HFFc6 (cell line): ENCODE measurements around the gene RFLNA. TPM values are rescaled to one million over a fixed set of nuclear protein-coding genes. Genes with fewer than 3 reads are reported as not detected.

Experiments
- DNase-seq: peaks from one replicate; pipeline ENCODE4 v3.0.0-alpha.2; 2018
- H3K27ac Mint-ChIP-seq: 2 replicates; pipeline ENCODE4 v1.8.0; 2020; ENCODE audit warnings: mild to moderate bottlenecking, mixed read lengths
- H3K27me3 Mint-ChIP-seq: 2 replicates; pipeline ENCODE4 v1.8.0; 2021; ENCODE audit warnings: mild to moderate bottlenecking, moderate library complexity, mixed read lengths; ENCODE audit not compliant: insufficient read depth
- H3K36me3 Mint-ChIP-seq: 2 replicates; pipeline ENCODE4 v1.8.0; 2021; ENCODE audit warnings: low read depth, mixed read lengths
- H3K4me1 Mint-ChIP-seq: 2 replicates; pipeline ENCODE4 v1.8.0; 2020; ENCODE audit warnings: low read depth, mixed read lengths
- H3K4me3 Mint-ChIP-seq: 2 replicates; pipeline ENCODE4 v1.8.0; 2020; ENCODE audit warnings: mild to moderate bottlenecking, moderate library complexity, mixed read lengths
- H3K9me3 Mint-ChIP-seq: 2 replicates; pipeline ENCODE4 v1.8.0; 2020; ENCODE audit warnings: mild to moderate bottlenecking, mixed read lengths
- total RNA-seq, 6 experiments: library from RNA; stranded (reverse); fragmentation: NEBNext Ultra II Directional; extraction: Animal tissue kit (Norgen Biotek cat#: 25700); gene quantifications; 2 replicates in 1 of 6; 3 replicates in 5 of 6; pipeline ENCODE4 v1.2.3, GENCODE V29; 2021
- TF ChIP-seq, protein P1 (sequence below): fragments of 200-600 bp; sonication (generic); IDR thresholded peaks from 2 replicates; pipeline ENCODE4 v1.5.0; 2021; ENCODE audit warnings: antibody characterized with exemption, mild to moderate bottlenecking

RFLNA gene
- total RNA-seq, 6 experiments from 2014 or later: not detected

DNA sequence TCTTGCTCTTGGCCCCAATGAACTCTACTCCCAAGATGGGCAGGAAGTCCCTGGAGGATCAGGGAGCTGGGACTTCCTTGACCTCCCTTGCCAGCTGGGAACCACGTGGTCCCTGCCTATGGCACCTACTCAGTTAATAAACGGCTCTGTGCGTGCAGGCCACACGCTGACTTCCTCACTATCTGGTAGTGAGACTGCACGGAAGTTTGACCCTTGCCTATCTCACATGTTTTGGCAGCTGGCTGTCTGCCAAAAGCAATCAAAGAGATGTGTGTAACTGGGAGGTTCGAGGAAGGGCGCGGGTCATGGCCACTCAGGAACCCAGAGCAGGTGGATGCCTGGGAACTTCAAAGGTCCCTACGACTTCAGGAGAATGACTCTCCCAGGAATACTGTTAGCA is 57.9 kb downstream of the RFLNA start:
- TF ChIP-seq, protein P1, sequence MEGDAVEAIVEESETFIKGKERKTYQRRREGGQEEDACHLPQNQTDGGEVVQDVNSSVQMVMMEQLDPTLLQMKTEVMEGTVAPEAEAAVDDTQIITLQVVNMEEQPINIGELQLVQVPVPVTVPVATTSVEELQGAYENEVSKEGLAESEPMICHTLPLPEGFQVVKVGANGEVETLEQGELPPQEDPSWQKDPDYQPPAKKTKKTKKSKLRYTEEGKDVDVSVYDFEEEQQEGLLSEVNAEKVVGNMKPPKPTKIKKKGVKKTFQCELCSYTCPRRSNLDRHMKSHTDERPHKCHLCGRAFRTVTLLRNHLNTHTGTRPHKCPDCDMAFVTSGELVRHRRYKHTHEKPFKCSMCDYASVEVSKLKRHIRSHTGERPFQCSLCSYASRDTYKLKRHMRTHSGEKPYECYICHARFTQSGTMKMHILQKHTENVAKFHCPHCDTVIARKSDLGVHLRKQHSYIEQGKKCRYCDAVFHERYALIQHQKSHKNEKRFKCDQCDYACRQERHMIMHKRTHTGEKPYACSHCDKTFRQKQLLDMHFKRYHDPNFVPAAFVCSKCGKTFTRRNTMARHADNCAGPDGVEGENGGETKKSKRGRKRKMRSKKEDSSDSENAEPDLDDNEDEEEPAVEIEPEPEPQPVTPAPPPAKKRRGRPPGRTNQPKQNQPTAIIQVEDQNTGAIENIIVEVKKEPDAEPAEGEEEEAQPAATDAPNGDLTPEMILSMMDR: no peak
- DNase-seq: no peak
- Mint-ChIP-seq H3K4me3 (no peak overlapping the region), H3K27ac (peak overlapping the region; percentile 36), H3K4me1 (no peaks in the 10 kb centered on the region), H3K36me3 (peaks cover 38% of the 10 kb centered on the region), H3K9me3 (peaks cover 3% of the 10 kb centered on the region; the same call in 1 of the 2 replicates), H3K27me3 (peaks cover 27% of the 10 kb centered on the region)

DNA sequence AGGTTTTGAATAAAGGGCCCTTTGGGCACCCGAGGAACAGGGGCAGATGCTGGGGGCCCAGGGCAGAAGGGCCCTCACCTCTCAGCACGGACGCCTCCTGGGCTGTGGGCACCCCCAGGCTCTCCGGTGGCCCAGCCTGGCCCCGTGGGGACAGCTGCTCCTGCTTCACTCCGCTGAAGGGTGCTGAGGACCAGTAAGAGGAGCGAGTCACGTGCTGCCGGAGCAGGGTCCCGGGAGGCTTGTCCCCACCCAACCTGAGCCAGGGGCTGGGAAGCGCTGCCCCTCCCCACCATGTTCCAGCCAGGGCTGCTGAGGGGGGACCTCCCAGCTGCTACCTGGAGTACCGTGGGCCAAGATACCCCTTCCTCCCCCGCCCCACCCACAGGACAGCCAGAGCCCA is 59.5 kb downstream of the RFLNA start:
- Mint-ChIP-seq H3K9me3 (no peaks in the 10 kb centered on the region), H3K4me3 (no peak overlapping the region), H3K36me3 (peaks cover 44% of the 10 kb centered on the region), H3K4me1 (no peaks in the 10 kb centered on the region), H3K27me3 (peaks cover 23% of the 10 kb centered on the region), H3K27ac (no peak overlapping the region)
- TF ChIP-seq, protein P1: no peak
- no peak for DNase-seq

DNA sequence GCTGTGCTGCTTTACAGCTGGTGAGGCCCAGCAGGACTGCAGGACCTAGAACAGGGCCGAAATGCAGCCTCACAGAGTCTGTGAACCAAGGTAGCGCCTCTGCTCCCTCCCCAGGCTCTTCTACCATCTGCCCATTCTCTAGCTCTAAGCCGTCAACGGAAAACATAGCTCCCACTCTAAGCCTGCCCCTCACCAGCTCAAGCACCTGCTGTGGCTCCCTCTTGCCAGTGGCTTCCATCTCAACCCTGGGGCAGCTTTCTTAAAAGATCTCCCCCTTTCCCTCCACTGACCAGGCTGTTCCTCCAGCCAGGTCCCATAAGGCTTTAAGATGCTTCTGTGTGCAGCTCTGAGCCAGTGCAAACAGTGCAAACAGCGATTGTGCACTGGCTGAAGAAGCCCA is 61.3 kb downstream of the RFLNA start:
- Mint-ChIP-seq H3K36me3 (peaks cover 37% of the 10 kb centered on the region), H3K27me3 (peaks cover 19% of the 10 kb centered on the region), H3K9me3 (no peaks in the 10 kb centered on the region), H3K4me3 (no peak overlapping the region; the same call in 1 of the 2 replicates), H3K4me1 (no peaks in the 10 kb centered on the region), H3K27ac (peak overlapping the region; percentile 65; the same call in 1 of the 2 replicates)
- no peak for DNase-seq
- TF ChIP-seq, protein P1: no peak

DNA sequence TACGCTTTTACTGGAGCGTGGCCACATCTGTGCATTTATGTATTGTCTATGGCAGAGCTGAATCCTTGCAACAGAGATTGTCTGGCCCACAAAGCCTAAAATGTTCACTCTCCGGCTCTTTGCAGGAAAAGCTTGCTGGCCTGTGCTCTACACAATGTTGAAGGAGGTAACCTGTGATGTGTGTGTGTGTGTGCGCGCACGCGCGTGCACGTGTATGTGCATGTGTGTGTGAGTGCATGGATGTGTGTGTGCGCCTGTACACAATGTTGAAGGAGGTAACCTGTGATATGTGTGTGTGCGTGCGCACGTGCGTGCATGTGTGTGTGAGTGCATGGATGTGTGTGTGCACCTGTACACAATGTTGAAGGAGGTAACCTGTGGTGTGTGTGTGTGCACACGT is 62.7 kb downstream of the RFLNA start:
- no peaks in the 10 kb centered on the region for H3K4me1 Mint-ChIP-seq
- 0 out of 2 replicates have a peak overlapping the region, but pooled peaks have one; percentile 24 for H3K27ac Mint-ChIP-seq
- H3K27me3 Mint-ChIP-seq: peaks cover 17% of the 10 kb centered on the region
- TF ChIP-seq, protein P1: no peak
- DNase-seq: no peak
- no peaks in the 10 kb centered on the region for H3K9me3 Mint-ChIP-seq
- no peak overlapping the region for H3K4me3 Mint-ChIP-seq
- peaks cover 37% of the 10 kb centered on the region for H3K36me3 Mint-ChIP-seq

DNA sequence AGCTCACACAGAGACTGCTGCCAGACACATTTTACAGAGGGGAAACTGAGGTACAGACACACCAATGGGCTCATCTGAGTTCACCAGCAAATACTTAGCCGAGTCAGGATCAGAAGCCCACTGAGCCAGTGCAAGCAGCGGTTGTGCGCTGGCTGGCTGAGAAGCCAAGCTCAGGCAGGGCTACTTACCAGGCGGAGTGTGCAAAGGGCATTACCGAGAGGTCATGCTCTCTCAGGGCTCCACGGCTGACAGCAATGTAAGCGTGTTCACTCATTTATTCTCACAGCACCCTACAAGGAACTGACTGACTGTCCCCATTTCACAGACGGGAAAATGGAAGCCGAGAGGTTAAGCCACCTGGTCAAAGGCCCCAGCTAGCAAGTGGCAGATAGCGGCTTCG is 63.7 kb downstream of the RFLNA start:
- no peaks in the 10 kb centered on the region for H3K4me1 Mint-ChIP-seq
- no peak overlapping the region for H3K4me3 Mint-ChIP-seq
- H3K27me3 Mint-ChIP-seq: peaks cover 10% of the 10 kb centered on the region
- TF ChIP-seq, protein P1: no peak
- H3K27ac Mint-ChIP-seq: no peak overlapping the region
- no peak for DNase-seq
- no peaks in the 10 kb centered on the region for H3K9me3 Mint-ChIP-seq
- H3K36me3 Mint-ChIP-seq: peaks cover 29% of the 10 kb centered on the region
